Activated CD4-positive, alpha-beta T cell treated with anti-CD3 and anti-CD28 coated beads for 1 hour (primary cell): ENCODE measurements around the gene GIMAP1.

Experiments
- DNase-seq: peaks from one replicate; pipeline ENCODE4 v3.0.0-alpha.2; 2020

Gene GIMAP1

GRCh38 chr7:150751702-150752101, 35.3 kb downstream of the GIMAP1 start:
- DNase-seq: no peak

- no peak for DNase-seq
Observed at GRCh38 chr7:150753239-150753638, 36.8 kb downstream of the GIMAP1 start.

- no peak for DNase-seq
Observed at GRCh38 chr7:150753826-150754603, 37.6 kb downstream of the GIMAP1 start.

- no peak for DNase-seq
Observed at GRCh38 chr7:150754951-150755350, 38.5 kb downstream of the GIMAP1 start.

GRCh38 chr7:150755473-150756099, 39.2 kb downstream of the GIMAP1 start:
- peak; percentile 61 for DNase-seq

GRCh38 chr7:150756166-150756565, 39.8 kb downstream of the GIMAP1 start:
- no peak for DNase-seq

- no peak for DNase-seq
Observed at GRCh38 chr7:150756858-150757257, 40.4 kb downstream of the GIMAP1 start.

GRCh38 chr7:150759479-150759878, 43.1 kb downstream of the GIMAP1 start:
- DNase-seq: no peak

GRCh38 chr7:150766334-150766709, 49.9 kb downstream of the GIMAP1 start:
- no peak for DNase-seq

- no peak for DNase-seq
Observed at GRCh38 chr7:150769768-150770167, 53.4 kb downstream of the GIMAP1 start.
